Smooth muscle cell (in vitro differentiated cells): ENCODE results near the gene GPATCH8. TPM values are rescaled to one million over a fixed set of nuclear protein-coding genes. Genes with fewer than 3 reads are reported as not detected.

Experiments used
- DNase-seq: peaks from one replicate; lab custom pipeline; 2025; ENCODE audit not compliant: unreplicated experiment; lab: John Stamatoyannopoulos, UW
- H2AFZ ChIP-seq: fragments of 200-600 bp; sonication (generic); 2 replicates; pipeline ENCODE4 v1.6.0; 2016; ENCODE audit warnings: antibody characterized with exemption, low read depth, mild to moderate bottlenecking
- H3F3A ChIP-seq: fragments of 200-600 bp; sonication (generic); 2 replicates; pipeline ENCODE4 v1.6.0; 2017; ENCODE audit warnings: antibody characterized with exemption, low read depth
- H3K27ac ChIP-seq: fragments of 200-600 bp; sonication (generic); 2 replicates; pipeline ENCODE4 v1.5.1; 2016; ENCODE audit warnings: low read depth, mild to moderate bottlenecking
- H3K27me3 ChIP-seq: fragments of 200-600 bp; sonication (generic); 2 replicates; pipeline ENCODE4 v1.6.1; 2016; ENCODE audit warnings: low read depth, mild to moderate bottlenecking
- H3K36me3 ChIP-seq: fragments of 200-600 bp; sonication (generic); 2 replicates; pipeline ENCODE4 v1.5.1; 2016; ENCODE audit warnings: low read depth
- H3K4me1 ChIP-seq: fragments of 200-600 bp; sonication (generic); 2 replicates; pipeline ENCODE4 v1.5.1; 2016; ENCODE audit warnings: low read depth
- H3K4me2 ChIP-seq: fragments of 200-600 bp; sonication (generic); 2 replicates; pipeline ENCODE4 v1.6.0; 2016; ENCODE audit warnings: mild to moderate bottlenecking
- H3K4me3 ChIP-seq: fragments of 200-600 bp; sonication (generic); 2 replicates; pipeline ENCODE4 v1.5.1; 2016; ENCODE audit warnings: mild to moderate bottlenecking
- H3K79me2 ChIP-seq: fragments of 200-600 bp; sonication (generic); 2 replicates; pipeline ENCODE4 v1.6.0; 2016; ENCODE audit warnings: low read depth, mild to moderate bottlenecking
- H3K9ac ChIP-seq: fragments of 200-600 bp; sonication (generic); 2 replicates; pipeline ENCODE4 v1.6.0; 2016; ENCODE audit warnings: low read depth
- H3K9me3 ChIP-seq: fragments of 200-600 bp; sonication (generic); replicated peaks from 2 replicates; pipeline ENCODE4 v1.5.1; 2016; ENCODE audit warnings: low read depth
- H4K20me1 ChIP-seq: fragments of 200-600 bp; sonication (generic); 2 replicates; pipeline ENCODE4 v1.6.0; 2016; ENCODE audit warnings: low read depth
- WGBS: methylation state at CpG from one replicate; pipeline ENCODE4 v1.1.7; 2016; ENCODE audit warnings: low lambda C conversion rate; 5-methylcytosine and 5-hydroxymethylcytosine counted together
- polyA plus RNA-seq: library from polyadenylated mRNA; unstranded; fragments of >200 nt; fragmentation: Nextera tagmentation; extraction: Ambion mirVana; gene quantifications from 2 replicates; pipeline ENCODE4 v1.2.1, GENCODE V29; 2016
- total RNA-seq: library from RNA; depleted of rRNA; stranded (reverse); fragments of >200 nt; gene quantifications from 2 replicates; pipeline ENCODE4 v1.2.3, GENCODE V29; 2014
- TF ChIP-seq, protein P1 (sequence below): fragments of 200-600 bp; sonication (generic); IDR thresholded peaks from 2 replicates; pipeline ENCODE4 v1.5.1; 2017; ENCODE audit warnings: borderline replicate concordance, mild to moderate bottlenecking, antibody characterized with exemption; ENCODE audit not compliant: insufficient read depth, poor library complexity, severe bottlenecking

GPATCH8 gene
- total and polyA plus RNA-seq, 2 experiments from 2014 or later, result 17.6 to 25.0 TPM

DNA sequence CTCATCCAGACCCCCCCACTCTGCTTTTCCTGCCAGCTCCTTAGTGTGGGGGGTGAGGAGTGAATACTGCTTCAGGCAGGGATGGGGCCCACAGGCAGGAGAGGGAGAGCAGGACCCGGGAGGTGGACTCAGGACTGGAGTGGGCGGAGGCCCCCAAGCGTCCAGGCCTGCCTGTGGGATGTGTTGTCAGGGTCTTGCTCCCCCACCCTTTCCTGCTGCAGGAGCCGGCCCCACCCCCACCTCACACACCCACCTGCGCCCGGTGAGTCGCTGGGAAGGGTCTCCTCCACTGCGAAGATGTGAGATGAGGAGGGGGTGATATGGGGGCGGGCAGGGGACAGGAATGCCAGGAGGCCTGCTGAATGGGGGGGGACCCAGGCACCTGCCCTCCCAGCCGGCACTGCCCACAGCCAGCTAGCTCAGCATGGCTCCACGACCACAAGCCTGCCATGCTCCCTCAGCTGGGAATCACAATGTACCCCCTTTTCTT, 140.7 kb downstream of the GPATCH8 start:
- Histone ChIP-seq H3K9me3 (no peaks in the 10 kb centered on the region), H3K4me2 (peak overlapping the region; percentile 94), H3K9ac (peak overlapping the region; percentile 74), H3F3A (peaks cover 8% of the 10 kb centered on the region), H2AFZ (no peak overlapping the region), H4K20me1 (peaks cover 51% of the 10 kb centered on the region), H3K36me3 (no peaks in the 10 kb centered on the region), H3K27me3 (peaks cover 7% of the 10 kb centered on the region), H3K4me3 (peak overlapping the region; percentile 99), H3K79me2 (peaks cover 12% of the 10 kb centered on the region), H3K4me1 (peaks cover 25% of the 10 kb centered on the region), H3K27ac (no peak overlapping the region)
- DNase-seq, result no peak
- TF ChIP-seq, protein P1, sequence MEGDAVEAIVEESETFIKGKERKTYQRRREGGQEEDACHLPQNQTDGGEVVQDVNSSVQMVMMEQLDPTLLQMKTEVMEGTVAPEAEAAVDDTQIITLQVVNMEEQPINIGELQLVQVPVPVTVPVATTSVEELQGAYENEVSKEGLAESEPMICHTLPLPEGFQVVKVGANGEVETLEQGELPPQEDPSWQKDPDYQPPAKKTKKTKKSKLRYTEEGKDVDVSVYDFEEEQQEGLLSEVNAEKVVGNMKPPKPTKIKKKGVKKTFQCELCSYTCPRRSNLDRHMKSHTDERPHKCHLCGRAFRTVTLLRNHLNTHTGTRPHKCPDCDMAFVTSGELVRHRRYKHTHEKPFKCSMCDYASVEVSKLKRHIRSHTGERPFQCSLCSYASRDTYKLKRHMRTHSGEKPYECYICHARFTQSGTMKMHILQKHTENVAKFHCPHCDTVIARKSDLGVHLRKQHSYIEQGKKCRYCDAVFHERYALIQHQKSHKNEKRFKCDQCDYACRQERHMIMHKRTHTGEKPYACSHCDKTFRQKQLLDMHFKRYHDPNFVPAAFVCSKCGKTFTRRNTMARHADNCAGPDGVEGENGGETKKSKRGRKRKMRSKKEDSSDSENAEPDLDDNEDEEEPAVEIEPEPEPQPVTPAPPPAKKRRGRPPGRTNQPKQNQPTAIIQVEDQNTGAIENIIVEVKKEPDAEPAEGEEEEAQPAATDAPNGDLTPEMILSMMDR, result no peak
- WGBS, result 19% methylated on average over 5 of the region's 11 CpGs

DNA sequence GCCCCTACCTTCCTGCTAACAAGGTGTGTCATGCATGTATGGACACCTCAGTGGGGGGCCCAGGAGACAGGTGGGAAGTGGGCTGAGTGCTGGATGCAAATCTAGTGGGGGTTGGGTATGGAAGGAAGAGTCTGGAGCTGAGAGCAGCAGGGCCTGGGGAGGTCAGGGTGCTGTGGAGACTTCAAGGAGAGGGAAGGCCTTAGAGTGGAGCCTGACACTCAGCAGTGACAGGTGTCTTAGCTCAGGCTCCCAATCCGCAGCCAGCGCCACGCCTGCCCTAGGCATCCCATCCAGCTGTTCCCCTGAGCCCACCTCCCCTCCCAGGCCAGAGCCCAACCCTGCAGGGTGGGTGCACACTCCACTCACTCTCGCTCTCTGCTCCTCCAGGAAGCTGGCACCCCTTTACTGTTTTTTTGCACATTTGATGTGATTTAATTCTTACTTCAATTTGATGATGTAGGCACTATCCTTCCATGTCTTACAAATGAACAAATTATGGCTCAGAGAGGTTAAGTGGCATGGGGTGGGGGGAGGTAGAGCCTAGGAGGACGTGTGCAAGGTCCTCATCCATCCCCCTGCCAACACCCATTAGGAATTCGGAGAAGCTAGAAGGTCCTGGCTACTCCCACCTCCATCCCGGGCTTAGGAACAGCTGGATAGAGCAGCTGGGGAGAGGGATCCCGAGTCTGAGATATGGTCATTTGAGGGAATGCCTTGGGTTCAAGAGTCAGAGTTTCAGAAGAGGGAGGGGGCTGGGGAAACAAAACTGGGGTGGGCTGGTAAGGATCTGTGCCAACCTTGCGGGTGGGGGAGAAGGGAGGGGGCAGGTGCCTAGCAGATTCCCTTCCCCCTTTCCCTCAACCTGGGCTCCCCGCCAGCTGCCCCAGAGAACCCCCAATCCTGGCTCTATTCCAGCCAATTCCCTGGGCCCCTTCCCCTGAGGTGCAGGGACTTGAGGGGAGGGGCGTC, 141.6 kb downstream of the GPATCH8 start:
- no peaks in the 10 kb centered on the region for H3K36me3 ChIP-seq
- peak overlapping the region; percentile 99 for H3K4me3 ChIP-seq
- H2AFZ ChIP-seq, result no peak overlapping the region
- no peaks in the 10 kb centered on the region for H3K27me3 ChIP-seq
- peaks cover 8% of the 10 kb centered on the region for H3F3A ChIP-seq
- H3K27ac ChIP-seq, result no peak overlapping the region
- H3K9me3 ChIP-seq, result no peaks in the 10 kb centered on the region
- H4K20me1 ChIP-seq, result peaks cover 51% of the 10 kb centered on the region
- peak overlapping the region; percentile 94 for H3K4me2 ChIP-seq
- H3K4me1 ChIP-seq, result peaks cover 25% of the 10 kb centered on the region
- 60% methylated on average over 9 of the region's 11 CpGs for WGBS
- H3K9ac ChIP-seq, result no peak overlapping the region
- peaks cover 12% of the 10 kb centered on the region for H3K79me2 ChIP-seq
- DNase-seq, result no peak
- TF ChIP-seq, protein P1, result no peak

DNA sequence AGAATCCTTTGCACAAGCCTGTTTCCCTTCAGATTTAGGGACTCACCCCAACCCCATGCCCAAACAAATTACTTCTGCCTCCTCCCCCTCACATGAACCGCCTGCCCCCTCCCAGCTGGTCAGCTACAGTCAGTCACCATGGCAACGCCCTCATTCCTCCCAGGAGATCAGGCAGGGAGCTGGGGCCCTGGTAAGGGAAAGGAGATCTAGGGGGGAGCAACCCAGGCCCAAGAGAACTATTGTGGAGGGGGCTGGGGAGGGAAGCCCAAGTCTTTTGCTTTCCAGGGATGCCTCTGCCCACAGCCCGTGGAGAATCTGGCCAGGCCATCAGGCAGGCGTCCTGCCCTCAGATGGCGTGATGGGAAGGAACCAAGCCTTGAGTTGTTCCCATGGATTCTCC, 142.4 kb downstream of the GPATCH8 start:
- H3K27me3 ChIP-seq, result no peaks in the 10 kb centered on the region
- no peak overlapping the region for H2AFZ ChIP-seq
- no peak for DNase-seq
- H4K20me1 ChIP-seq, result peaks cover 51% of the 10 kb centered on the region
- no peaks in the 10 kb centered on the region for H3K9me3 ChIP-seq
- peak overlapping the region; percentile 94 for H3K4me2 ChIP-seq
- TF ChIP-seq, protein P1, result no peak
- no peaks in the 10 kb centered on the region for H3K36me3 ChIP-seq
- 52% methylated on average over 5 of the region's 5 CpGs for WGBS
- H3K9ac ChIP-seq, result no peak overlapping the region
- peaks cover 12% of the 10 kb centered on the region for H3K79me2 ChIP-seq
- peaks cover 25% of the 10 kb centered on the region for H3K4me1 ChIP-seq
- peaks cover 8% of the 10 kb centered on the region for H3F3A ChIP-seq
- no peak overlapping the region for H3K27ac ChIP-seq
- H3K4me3 ChIP-seq, result no peak overlapping the region
